Right lobe of liver (tissue), 6 donors: ENCODE data around the gene MOGAT2. TPM values are rescaled to one million over a fixed set of nuclear protein-coding genes. Genes with fewer than 3 reads are reported as not detected.

Experiments used
- ATAC-seq, 4 donors: fragments of 200-7000 bp; cut with Tn5 transposase; one replicate each; pipeline ENCODE4 v1.9.1; 2020; ENCODE audit warnings: mild to moderate bottlenecking in 4 of 4, moderate library complexity in 4 of 4
- DNase-seq, 3 donors: peaks; one replicate each; pipeline ENCODE4 v3.0.0-alpha.2; 2020
- H3K27ac ChIP-seq, 3 donors: fragments of 200-600 bp; one replicate each; pipeline ENCODE4 v1.8.0; 2022
- H3K27me3 ChIP-seq, 2 donors: fragments of 200-600 bp; one replicate each; pipeline ENCODE4 v1.8.0; 2022
- H3K36me3 ChIP-seq, 4 donors: fragments of 200-600 bp; sonication (generic) in 1 of 4; one replicate each; pipeline versions ENCODE4 v1.5.1 to v1.8.0; 2017 to 2022; ENCODE audit warnings: control low read depth in 1 of 4
- H3K4me1 ChIP-seq, 4 donors: fragments of 200-600 bp; sonication (generic) in 1 of 4; one replicate each; pipeline versions ENCODE4 v1.5.1 to v1.8.0; 2017 to 2022; ENCODE audit warnings: control low read depth in 1 of 4
- H3K4me3 ChIP-seq, 3 donors: fragments of 200-600 bp; one replicate each; pipeline ENCODE4 v1.8.0; 2022
- H3K9me3 ChIP-seq, 4 donors: fragments of 200-600 bp; sonication (generic) in 1 of 4; one replicate each; pipeline versions ENCODE4 v1.5.1 to v1.8.0; 2017 to 2022; ENCODE audit warnings: control low read depth in 1 of 4
- POLR2A ChIP-seq: fragments of 450-650 bp; IDR thresholded peaks from one replicate; pipeline ENCODE4 v1.6.1; 2017; ENCODE audit warnings: antibody characterized with exemption, mild to moderate bottlenecking
- WGBS: methylation state at CpG from one replicate; pipeline ENCODE4 v1.1.6; 2018; ENCODE audit warnings: low coverage, low lambda C conversion rate; ENCODE audit not compliant: insufficient coverage; ENCODE audit errors: missing lambda C conversion rate; 5-methylcytosine and 5-hydroxymethylcytosine counted together
- intact Hi-C, 2 donors: fragments of 100-400 bp; cut with DNase I; formaldehyde crosslinking; loops; one replicate each; pipeline versions ENCODE4 v1.11.2 to v1.14.1; 2022
- small RNA-seq, 2 experiments: library from RNA; depleted of rRNA; stranded (forward); fragments of <200 nt; gene quantifications; one replicate each; pipeline ENCODE3, GENCODE V24; 2016
- total RNA-seq, 6 experiments: library from RNA; depleted of rRNA in 2 of 6; stranded (reverse); fragments of >200 nt in 2 of 6; fragmentation: NEBNext Ultra II Directional in 3 of 6; extraction: Animal tissue kit (Norgen Biotek cat#: 25700) in 3 of 6; gene quantifications; one replicate each; pipeline versions ENCODE4 v1.1.0 to v1.2.4, GENCODE V29; 2016 to 2023
- TF ChIP-seq, protein P1 (sequence below), 4 donors: fragments of 200-600 bp in 3 of 4; fragments of 450-650 bp in 1 of 4; IDR thresholded peaks; one replicate each; pipeline versions ENCODE4 v1.5.1 to v1.8.0; 2016 to 2022; ENCODE audit warnings: antibody characterized with exemption in 4 of 4, mild to moderate bottlenecking in 2 of 4
- donor health status: DM: no; HTN: yes; CAD: no.
- donor health status: DM: no; HTN: no; CAD: no.
- donor health status: DM: no; HTN: no; CAD: no.
- donor health status: DM: no; HTN: yes; CAD: no.
- donor health status: DM: no; HTN: yes; CAD: no.

MOGAT2 gene
- total RNA-seq, 6 experiments from 2014 or later, result 24.3 to 164 (median 100) TPM

DNA sequence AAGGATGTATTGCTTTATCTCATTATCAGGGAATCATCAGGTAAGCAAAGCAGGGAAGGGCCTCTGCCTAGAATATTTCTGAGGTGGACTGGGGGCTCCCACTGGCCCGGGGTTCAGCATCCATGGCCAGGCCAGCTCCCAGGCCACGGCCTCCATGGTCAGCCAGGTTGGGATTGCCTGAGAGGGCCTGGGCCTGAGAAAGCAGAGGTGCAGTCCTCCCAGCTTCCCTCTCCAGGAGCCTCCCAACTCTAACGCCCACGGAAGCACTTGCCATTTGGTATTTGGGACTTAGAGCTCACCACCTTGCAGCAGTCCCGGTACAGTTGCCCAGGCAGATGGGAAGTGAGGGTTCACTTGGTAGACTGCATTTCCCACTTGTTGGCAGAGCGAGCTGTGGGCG is 63.7 kb downstream of the MOGAT2 start:
- TF ChIP-seq, protein P1, sequence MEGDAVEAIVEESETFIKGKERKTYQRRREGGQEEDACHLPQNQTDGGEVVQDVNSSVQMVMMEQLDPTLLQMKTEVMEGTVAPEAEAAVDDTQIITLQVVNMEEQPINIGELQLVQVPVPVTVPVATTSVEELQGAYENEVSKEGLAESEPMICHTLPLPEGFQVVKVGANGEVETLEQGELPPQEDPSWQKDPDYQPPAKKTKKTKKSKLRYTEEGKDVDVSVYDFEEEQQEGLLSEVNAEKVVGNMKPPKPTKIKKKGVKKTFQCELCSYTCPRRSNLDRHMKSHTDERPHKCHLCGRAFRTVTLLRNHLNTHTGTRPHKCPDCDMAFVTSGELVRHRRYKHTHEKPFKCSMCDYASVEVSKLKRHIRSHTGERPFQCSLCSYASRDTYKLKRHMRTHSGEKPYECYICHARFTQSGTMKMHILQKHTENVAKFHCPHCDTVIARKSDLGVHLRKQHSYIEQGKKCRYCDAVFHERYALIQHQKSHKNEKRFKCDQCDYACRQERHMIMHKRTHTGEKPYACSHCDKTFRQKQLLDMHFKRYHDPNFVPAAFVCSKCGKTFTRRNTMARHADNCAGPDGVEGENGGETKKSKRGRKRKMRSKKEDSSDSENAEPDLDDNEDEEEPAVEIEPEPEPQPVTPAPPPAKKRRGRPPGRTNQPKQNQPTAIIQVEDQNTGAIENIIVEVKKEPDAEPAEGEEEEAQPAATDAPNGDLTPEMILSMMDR (IDR thresholded peaks at IDR 0.05), result no peak
- peak in 1 of 3 donors; percentile 35 for DNase-seq
- no peak for ATAC-seq
- intact Hi-C loops, result no loop called here
- Histone ChIP-seq H3K27me3 (no peaks in the 10 kb centered on the region), H3K9me3 (no peaks in the 10 kb centered on the region), H3K4me1 (peaks cover 0 to 78% (median 38%) of the 10 kb centered on the region in 4 donors), H3K27ac (no peak overlapping the region), H3K4me3 (no peak overlapping the region), H3K36me3 (peaks cover 0 to 9% (median 0%) of the 10 kb centered on the region in 4 donors)
- WGBS, result 60% methylated on average over 1 of the region's 7 CpGs

- Histone ChIP-seq H3K27me3 (no peaks in the 10 kb centered on the region), H3K4me1 (peaks cover 0 to 82% (median 40%) of the 10 kb centered on the region in 4 donors), H3K4me3 (no peak overlapping the region), H3K36me3 (peaks cover 0 to 4% (median 2%) of the 10 kb centered on the region in 4 donors), H3K9me3 (no peaks in the 10 kb centered on the region), H3K27ac (no peak overlapping the region)
- ATAC-seq, result no peak
- TF ChIP-seq, protein P1 (IDR thresholded peaks at IDR 0.05), result no peak
- TF ChIP-seq POLR2A, result no peak
- 97% methylated on average over 4 of the region's 9 CpGs for WGBS
- peak in 1 of 3 donors; percentile 30 for DNase-seq
- intact Hi-C loops, result no loop called here
Measured at GRCh38 chr11:75781831-75782230, 64.2 kb downstream of the MOGAT2 start.

Small RNAs within 50 kb of the gene (small RNA-seq; reads per million reads assigned to genes)
- gene RN7SL786P, result 0 reads per million in 2 experiments

Other genes starting within 250 kb of the MOGAT2 start
- 10 to 100 TPM in 1 of 6 experiments, 1 to 10 TPM in 5; 2.0 to 10.7 (median 4.1) TPM for gene GDPD5, start 191.9 kb upstream of the MOGAT2 start, total RNA-seq
- 10 to 100 TPM; 14.6 to 44.3 (median 33.8) TPM for gene SERPINH1, start 155.6 kb upstream of the MOGAT2 start, total RNA-seq
- gene MAP6, start 48.8 kb upstream of the MOGAT2 start, total RNA-seq, result under 1 TPM; 0.26 to 0.86 (median 0.58) TPM
- 100 to 1,000 TPM in 5 of 6 experiments, 10 to 100 TPM in 1; 33.1 to 166 (median 124) TPM for gene DGAT2, start 50.9 kb downstream of the MOGAT2 start, total RNA-seq
- 10 to 100 TPM in 3 of 6 experiments, 1 to 10 TPM in 3; 8.8 to 12.6 (median 10.3) TPM for gene UVRAG, start 97.4 kb downstream of the MOGAT2 start, total RNA-seq